WTC11 (cell line): ENCODE results near the gene TUBGCP3. TPM values are rescaled to one million over a fixed set of nuclear protein-coding genes. Genes with fewer than 3 reads are reported as not detected.

Experiments used
- ATAC-seq: fragments of 200-7000 bp; cut with Tn5 transposase; 2 replicates; pipeline ENCODE4 v1.10.0; 2021; ENCODE audit warnings: mild to moderate bottlenecking, moderate library complexity
- CTCF ChIA-PET: fragments of 300-600 bp; sonication (Branson Sonifier 250); formaldehyde crosslinking; loops from one replicate; lab custom pipeline; 2021; ENCODE audit warnings: antibody characterized with exemption; lab: Charles Lee
- POLR2A ChIA-PET: fragments of 350-600 bp; sonication (Branson Sonifier 250); formaldehyde crosslinking; loops from one replicate; lab custom pipeline; 2021; ENCODE audit warnings: antibody characterized with exemption; lab: Charles Lee
- DNase-seq: peaks from one replicate; pipeline ENCODE4 v3.0.0; 2021; ENCODE audit warnings: low spot score
- H3K27ac Mint-ChIP-seq: 2 replicates; pipeline ENCODE4 v1.8.0; 2021; ENCODE audit warnings: mixed read lengths
- H3K27me3 Mint-ChIP-seq: 2 replicates; pipeline ENCODE4 v1.8.0; 2021; ENCODE audit warnings: low read depth, mild to moderate bottlenecking, moderate library complexity, mixed read lengths
- H3K36me3 Mint-ChIP-seq: 2 replicates; pipeline ENCODE4 v1.8.0; 2021; ENCODE audit warnings: mixed read lengths
- H3K4me1 Mint-ChIP-seq: 2 replicates; pipeline ENCODE4 v1.8.0; 2022; ENCODE audit warnings: mixed read lengths
- H3K4me3 Mint-ChIP-seq: 2 replicates; pipeline ENCODE4 v1.8.0; 2021; ENCODE audit warnings: mild to moderate bottlenecking, moderate library complexity, mixed read lengths
- H3K9me3 Mint-ChIP-seq: 2 replicates; pipeline ENCODE4 v1.8.0; 2021; ENCODE audit warnings: mixed read lengths
- AFF4 ChIP-seq: sonication (generic); formaldehyde crosslinking; IDR thresholded peaks from 2 replicates; pipeline ENCODE4 v1.8.1; 2023; ENCODE audit warnings: mild to moderate bottlenecking, missing genetic modification reagents, borderline replicate concordance
- AR ChIP-seq: fragments of 250-450 bp; sonication (Bioruptor Pico); IDR thresholded peaks from 2 replicates; pipeline ENCODE4 v1.9.0; 2021; ENCODE audit warnings: mild to moderate bottlenecking
- CBFB ChIP-seq: sonication (generic); formaldehyde crosslinking; IDR thresholded peaks from 2 replicates; pipeline ENCODE4 v1.8.1; 2022; ENCODE audit warnings: mild to moderate bottlenecking, low read depth, missing genetic modification reagents
- CREM ChIP-seq: sonication (generic); formaldehyde crosslinking; IDR thresholded peaks from 2 replicates; pipeline ENCODE4 v1.8.1; 2022; ENCODE audit warnings: mild to moderate bottlenecking, missing genetic modification reagents, moderate library complexity
- CTCF ChIP-seq: fragments of 200-600 bp; IDR thresholded peaks from 2 replicates; pipeline ENCODE4 v1.8.0; 2022; ENCODE audit warnings: antibody characterized with exemption
- E2F4 ChIP-seq: sonication (generic); formaldehyde crosslinking; IDR thresholded peaks from 2 replicates; pipeline ENCODE4 v1.8.1; 2022; ENCODE audit warnings: low read depth, mild to moderate bottlenecking, moderate library complexity, missing genetic modification reagents, borderline replicate concordance
- ERG ChIP-seq: fragments of 250-450 bp; sonication (Bioruptor Pico); IDR thresholded peaks from 2 replicates; pipeline ENCODE4 v1.8.0; 2021; ENCODE audit warnings: mild to moderate bottlenecking
- HMGA2 ChIP-seq: fragments of 250-450 bp; sonication (Bioruptor Pico); IDR thresholded peaks from 2 replicates; pipeline ENCODE4 v1.4.0; 2021; ENCODE audit warnings: mild to moderate bottlenecking, moderate library complexity
- IRF2 ChIP-seq: sonication (generic); formaldehyde crosslinking; IDR thresholded peaks from 2 replicates; pipeline ENCODE4 v1.8.0; 2022; ENCODE audit warnings: low read depth, missing genetic modification reagents, borderline replicate concordance
- NFYB ChIP-seq: sonication (generic); formaldehyde crosslinking; conservative IDR thresholded peaks from 2 replicates; pipeline ENCODE4 v1.8.0; 2022; ENCODE audit warnings: low read depth, missing genetic modification reagents
- SMAD3 ChIP-seq: sonication (generic); formaldehyde crosslinking; IDR thresholded peaks from 2 replicates; pipeline ENCODE4 v1.8.0; 2022; ENCODE audit warnings: missing genetic modification reagents, mild to moderate bottlenecking, borderline replicate concordance
- SMAD4 ChIP-seq: sonication (generic); formaldehyde crosslinking; IDR thresholded peaks from 2 replicates; pipeline ENCODE4 v1.8.0; 2022; ENCODE audit warnings: mild to moderate bottlenecking, missing genetic modification reagents
- USF2 ChIP-seq: sonication (generic); formaldehyde crosslinking; IDR thresholded peaks from 2 replicates; pipeline ENCODE4 v1.8.1; 2023; ENCODE audit warnings: mild to moderate bottlenecking, missing genetic modification reagents, moderate library complexity
- ZNF121 ChIP-seq: sonication (generic); formaldehyde crosslinking; IDR thresholded peaks from 2 replicates; pipeline ENCODE4 v1.8.0; 2023; ENCODE audit warnings: missing genetic modification reagents
- ZNF232 ChIP-seq: sonication (generic); formaldehyde crosslinking; IDR thresholded peaks from 2 replicates; pipeline ENCODE4 v1.8.0; 2022; ENCODE audit warnings: mild to moderate bottlenecking, missing genetic modification reagents
- ZNF263 ChIP-seq: sonication (generic); formaldehyde crosslinking; IDR thresholded peaks from 2 replicates; pipeline ENCODE4 v1.8.1; 2022; ENCODE audit warnings: low read depth, mild to moderate bottlenecking, moderate library complexity, missing genetic modification reagents
- ZNF423 ChIP-seq: fragments of 250-450 bp; sonication (Bioruptor Pico); IDR thresholded peaks from 2 replicates; pipeline ENCODE4 v2.1.2; 2022; ENCODE audit warnings: mild to moderate bottlenecking, moderate library complexity
- total RNA-seq: library from RNA; stranded (reverse); gene quantifications from 3 replicates; pipeline ENCODE4 v1.2.3, GENCODE V29; 2021

Gene TUBGCP3
- total RNA-seq, 1 experiment from 2014 or later, result 29.9 TPM

GRCh38 chr13:112615391-112615790 is 27.4 kb upstream of the TUBGCP3 start:
- ChIA-PET POLR2A (no interaction called here), CTCF (interaction anchor here (2.1 kb wide), 1 partner anchor 259 kb away, joined by 6 read pairs; no protein-coding TSS in a partner anchor)
- no peak overlapping the region for H3K4me3 Mint-ChIP-seq
- no peak overlapping the region for H3K27ac Mint-ChIP-seq
- DNase-seq (no peak), ATAC-seq (no peak)
- no peaks in the 10 kb centered on the region for H3K36me3 Mint-ChIP-seq
- H3K27me3 Mint-ChIP-seq, result peaks cover 15% of the 10 kb centered on the region
- H3K9me3 Mint-ChIP-seq, result peaks cover under 1% of the 10 kb centered on the region; the same call in 1 of the 2 replicates
- TF ChIP-seq AR (CRISPR knock-in tag) (no peak), IRF2 (no peak), USF2 (no peak), ERG (CRISPR knock-in tag) (no peak), ZNF423 (no peak), ZNF232 (no peak), CREM (CRISPR knock-in tag) (no peak), SMAD3 (CRISPR knock-in tag) (no peak), HMGA2 (CRISPR knock-in tag) (no peak), ZNF121 (no peak), SMAD4 (no peak)
- peaks cover 5% of the 10 kb centered on the region; the same call in 1 of the 2 replicates for H3K4me1 Mint-ChIP-seq

GRCh38 chr13:112614835-112615234 is 26.9 kb upstream of the TUBGCP3 start:
- Mint-ChIP-seq H3K4me3 (no peak overlapping the region), H3K9me3 (peaks cover 6% of the 10 kb centered on the region; the same call in 1 of the 2 replicates), H3K27ac (no peak overlapping the region), H3K4me1 (peaks cover 4% of the 10 kb centered on the region; the same call in 1 of the 2 replicates)
- ChIA-PET POLR2A (no interaction called here), CTCF (interaction anchor here (1.0 to 2.1 kb wide), 2 partner anchors 25 to 260 kb away, joined by 6 to 7 read pairs; no protein-coding TSS in a partner anchor)
- no peak for ATAC-seq
- DNase-seq, result no peak
- no peak for TF ChIP-seq CTCF
- no peak for TF ChIP-seq E2F4 (CRISPR knock-in tag)
- no peak for TF ChIP-seq NFYB (CRISPR knock-in tag)
- no peak for TF ChIP-seq AFF4 (CRISPR knock-in tag)
- TF ChIP-seq ZNF263 (CRISPR knock-in tag), result no peak
- TF ChIP-seq CBFB (CRISPR knock-in tag), result no peak
- TF ChIP-seq, all 79 proteins: peak for 0
- H3K36me3 Mint-ChIP-seq, result no peaks in the 10 kb centered on the region
- peaks cover 15% of the 10 kb centered on the region for H3K27me3 Mint-ChIP-seq
